Measurements from ENCODE around the gene ZNF587.
"Not testable (repeated sequence)": the region's sequence is repeated elsewhere in the genome, so short reads cannot be mapped to it uniquely, and the experiment has no call there.

The ZNF587 gene

DNA sequence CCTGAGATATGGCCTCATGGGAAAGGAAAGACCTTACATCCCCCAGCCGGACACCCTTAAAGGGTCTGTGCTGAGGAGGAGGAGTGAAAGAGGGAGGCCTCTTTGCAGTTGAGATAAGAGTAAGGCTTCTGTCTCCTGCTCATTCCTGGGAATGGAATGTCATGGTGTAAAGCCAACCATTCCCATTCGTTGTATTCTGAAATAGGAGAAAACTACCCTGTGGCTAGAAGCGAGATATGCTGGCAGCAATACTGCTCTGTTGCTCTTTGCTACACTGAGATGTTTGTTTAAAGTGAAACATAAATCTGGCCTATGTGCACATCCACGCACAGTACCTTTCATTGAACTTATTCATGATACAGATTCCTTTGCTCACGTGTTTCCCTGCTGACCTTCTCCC is 20.3 kb upstream of the ZNF587 start:
- TF ChIP-seq, protein P1, sequence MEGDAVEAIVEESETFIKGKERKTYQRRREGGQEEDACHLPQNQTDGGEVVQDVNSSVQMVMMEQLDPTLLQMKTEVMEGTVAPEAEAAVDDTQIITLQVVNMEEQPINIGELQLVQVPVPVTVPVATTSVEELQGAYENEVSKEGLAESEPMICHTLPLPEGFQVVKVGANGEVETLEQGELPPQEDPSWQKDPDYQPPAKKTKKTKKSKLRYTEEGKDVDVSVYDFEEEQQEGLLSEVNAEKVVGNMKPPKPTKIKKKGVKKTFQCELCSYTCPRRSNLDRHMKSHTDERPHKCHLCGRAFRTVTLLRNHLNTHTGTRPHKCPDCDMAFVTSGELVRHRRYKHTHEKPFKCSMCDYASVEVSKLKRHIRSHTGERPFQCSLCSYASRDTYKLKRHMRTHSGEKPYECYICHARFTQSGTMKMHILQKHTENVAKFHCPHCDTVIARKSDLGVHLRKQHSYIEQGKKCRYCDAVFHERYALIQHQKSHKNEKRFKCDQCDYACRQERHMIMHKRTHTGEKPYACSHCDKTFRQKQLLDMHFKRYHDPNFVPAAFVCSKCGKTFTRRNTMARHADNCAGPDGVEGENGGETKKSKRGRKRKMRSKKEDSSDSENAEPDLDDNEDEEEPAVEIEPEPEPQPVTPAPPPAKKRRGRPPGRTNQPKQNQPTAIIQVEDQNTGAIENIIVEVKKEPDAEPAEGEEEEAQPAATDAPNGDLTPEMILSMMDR (IDR thresholded peaks at IDR 0.05), result no peak
- H3K4me3 ChIP-seq, result no peak overlapping the region
- DNase-seq (ENCODE audit: low spot score), result no peak
- no peak overlapping the region for H3K27ac ChIP-seq

DNA sequence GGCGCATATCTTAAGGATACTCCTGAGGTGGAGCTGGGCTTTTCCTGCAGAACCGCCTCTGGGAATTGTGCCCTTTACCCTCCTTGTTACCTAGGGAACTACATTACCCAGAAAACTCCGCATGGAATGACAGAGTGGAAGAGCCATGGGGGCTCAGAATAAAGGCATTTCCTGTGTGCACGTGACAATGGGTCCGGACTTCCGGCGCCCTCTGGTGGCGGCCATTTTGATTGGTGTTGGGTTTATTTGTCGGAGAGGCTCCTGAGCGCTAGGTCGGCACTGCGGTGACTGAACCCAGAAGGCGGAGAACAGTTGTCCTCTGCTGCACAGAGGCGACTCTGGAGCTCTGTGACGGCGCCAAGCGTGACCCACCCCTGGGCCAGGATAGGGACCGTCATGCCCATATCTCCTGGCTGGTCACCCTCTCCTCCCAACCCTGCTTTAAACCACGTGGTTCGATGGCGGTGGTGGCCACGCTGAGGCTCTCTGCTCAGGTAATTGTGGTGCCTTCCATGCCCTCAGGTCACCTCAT is 19.5 kb upstream of the ZNF587 start, which contains the start of gene ZNF587B:
Gene ZNF587B, plus strand, starts transcription at position 229 of the 532 bp plus-strand sequence. Its CDS starts 230 bp downstream, at position 459.
- Histone ChIP-seq H3K27ac (peak within 1 kb of the TSS; percentile 62 to 69), H3K4me3 (peak within 1 kb of the TSS; percentile 74)
- DNase-seq (ENCODE audit: low spot score), result peak; percentile 84
- TF ChIP-seq, protein P1 (IDR thresholded peaks at IDR 0.05), result no peak

DNA sequence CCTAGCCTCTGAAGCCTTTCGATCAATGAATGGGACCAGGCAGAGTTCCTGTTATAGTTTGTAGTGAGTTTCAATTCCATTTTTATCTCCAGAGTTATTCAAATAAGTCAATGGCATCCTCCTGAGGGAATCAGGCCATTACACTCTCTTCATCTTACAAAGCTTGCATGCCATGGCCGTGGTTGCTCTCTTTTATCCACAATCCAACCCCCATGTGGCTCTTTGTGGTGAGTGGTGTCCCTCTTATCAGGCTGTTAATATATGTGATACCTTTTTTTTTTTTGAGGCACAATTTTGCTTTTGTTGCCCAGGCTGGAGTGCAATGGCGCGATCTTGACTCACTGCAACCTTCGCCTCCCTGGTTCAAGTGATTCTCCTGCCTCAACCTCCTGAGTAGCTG is 12.7 kb upstream of the ZNF587 start:
- not testable (repeated sequence) for H3K4me3 ChIP-seq; DNase-seq (ENCODE audit: low spot score); H3K27ac ChIP-seq

DNA sequence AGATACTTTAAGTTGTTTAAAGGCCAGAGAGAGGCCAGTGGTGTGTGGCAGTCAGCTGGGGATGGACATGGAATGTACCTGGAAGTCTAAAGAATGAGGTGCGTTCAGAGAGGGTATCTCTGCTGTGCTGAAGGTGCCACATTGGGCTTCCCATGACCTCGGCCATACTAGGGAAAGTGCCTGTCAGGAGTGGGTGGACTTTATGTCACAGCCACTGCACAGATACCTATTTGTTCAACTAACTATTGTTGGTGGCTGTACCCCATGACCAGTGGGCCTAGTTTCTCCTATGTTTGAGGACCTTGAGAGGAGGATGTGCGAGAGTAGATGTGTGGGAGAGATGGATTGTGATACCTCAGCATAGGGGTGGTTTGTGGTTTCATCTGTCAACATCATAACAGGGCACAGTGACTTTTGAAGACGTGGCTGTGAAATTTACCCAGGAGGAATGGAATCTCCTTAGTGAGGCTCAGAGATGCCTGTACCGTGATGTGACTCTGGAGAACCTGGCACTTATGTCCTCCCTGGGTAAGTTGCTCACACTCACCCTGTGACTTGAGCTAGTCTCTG is 11.0 kb upstream of the ZNF587 start:
- DNase-seq (ENCODE audit: low spot score); H3K27ac ChIP-seq; H3K4me3 ChIP-seq: not testable (repeated sequence)

DNA sequence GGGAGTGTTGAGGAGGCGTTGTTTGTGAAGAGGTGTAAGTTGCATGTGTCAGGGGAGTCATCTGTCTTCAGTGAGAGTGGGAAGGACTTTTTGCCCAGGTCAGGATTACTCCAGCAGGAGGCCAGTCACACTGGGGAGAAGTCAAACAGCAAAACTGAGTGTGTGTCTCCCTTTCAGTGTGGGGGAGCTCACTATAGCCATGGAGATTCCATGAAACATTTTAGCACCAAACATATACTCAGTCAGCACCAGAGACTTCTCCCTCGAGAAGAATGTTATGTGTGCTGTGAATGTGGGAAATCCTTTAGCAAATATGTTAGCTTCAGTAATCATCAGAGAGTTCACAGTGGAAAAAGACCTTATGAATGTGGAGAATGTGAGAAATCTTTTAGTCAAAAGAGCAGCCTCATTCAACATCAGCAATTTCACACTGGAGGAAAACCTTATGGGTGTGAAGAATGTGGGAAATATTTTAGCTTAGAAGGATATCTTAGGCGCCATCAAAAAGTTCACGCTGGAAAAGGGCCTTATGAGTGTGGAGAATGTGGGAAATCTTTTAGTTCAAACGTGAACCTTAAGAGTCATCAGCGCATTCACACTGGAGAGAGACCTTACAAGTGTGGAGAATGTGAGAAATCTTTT is 8.4 kb upstream of the ZNF587 start:
- no peak overlapping the region for H3K27ac ChIP-seq
- TF ChIP-seq, protein P1 (IDR thresholded peaks at IDR 0.05), result no peak
- DNase-seq (ENCODE audit: low spot score), result no peak
- no peak overlapping the region for H3K4me3 ChIP-seq

DNA sequence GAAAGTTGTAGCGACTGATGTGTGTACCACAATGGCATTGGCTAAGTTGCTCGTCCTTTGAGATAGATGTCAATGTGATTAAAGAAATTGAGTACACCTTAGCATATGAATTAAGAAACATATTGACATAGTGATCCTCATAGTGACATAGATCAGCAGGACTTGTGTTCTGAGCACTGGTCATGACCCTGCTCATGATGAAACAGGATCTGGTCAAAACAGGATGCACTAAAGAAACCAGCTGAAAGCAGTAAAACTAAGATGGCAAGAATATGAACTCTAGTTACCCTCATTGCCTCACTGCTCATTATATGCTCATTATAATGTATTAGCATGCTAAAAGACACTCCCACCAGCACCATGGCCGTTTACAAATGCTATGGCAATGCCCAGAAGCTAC is 2.5 kb upstream of the ZNF587 start:
- not testable (repeated sequence) for H3K27ac ChIP-seq; H3K4me3 ChIP-seq; DNase-seq (ENCODE audit: low spot score)

DNA sequence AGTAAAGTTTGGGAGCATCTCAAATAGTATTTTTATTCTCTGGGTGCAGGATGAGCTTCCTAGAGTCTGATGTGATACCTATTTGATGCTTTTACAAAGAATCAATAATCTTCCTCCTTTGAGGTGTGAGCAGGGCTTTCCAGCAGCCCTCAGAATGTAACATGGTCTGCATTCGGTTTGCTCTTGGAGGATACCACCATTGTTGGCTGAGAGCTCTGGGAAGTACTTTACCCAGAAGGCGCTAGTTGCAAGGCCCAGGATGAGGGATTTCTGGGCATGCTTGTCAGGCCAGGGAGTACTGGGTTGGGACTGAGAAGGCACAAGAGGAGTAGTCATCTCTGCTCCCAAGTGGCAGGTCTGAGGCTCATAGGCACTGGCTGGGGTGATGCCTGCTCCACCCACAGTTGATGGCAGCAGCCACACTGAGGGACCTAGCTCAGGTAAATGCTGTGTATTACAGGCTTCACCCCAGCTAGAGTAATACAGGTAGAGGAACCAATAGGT is 445 bp upstream of the ZNF587 start:
- DNase-seq (ENCODE audit: low spot score); H3K27ac ChIP-seq: not testable (repeated sequence)
- peak overlapping the region; percentile 84 for H3K4me3 ChIP-seq

DNA sequence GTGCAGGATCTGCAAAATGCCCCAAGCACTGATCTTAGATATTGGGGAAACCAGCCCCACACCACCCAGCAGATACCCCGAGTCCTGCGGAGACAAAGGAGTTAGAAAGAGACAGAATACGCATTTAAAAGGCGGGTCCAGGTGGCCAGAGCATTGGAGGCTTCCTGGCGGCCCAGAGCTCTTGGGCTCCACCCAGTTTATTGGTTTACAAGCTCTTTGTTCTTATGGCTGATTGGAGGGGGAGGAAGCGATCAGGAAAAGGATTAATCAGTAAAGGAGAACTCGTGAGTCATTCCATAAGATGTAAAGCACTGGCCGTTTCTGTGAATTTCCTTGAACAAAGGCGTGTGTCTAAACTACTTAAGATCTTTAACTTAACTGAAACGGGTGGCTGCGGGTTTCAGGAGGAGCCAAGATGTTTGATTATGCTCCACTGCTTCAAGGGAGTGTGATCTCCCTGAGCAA is 926 bp downstream of the ZNF587 start:
- Histone ChIP-seq H3K27ac (no peak overlapping the region), H3K4me3 (peak overlapping the region; percentile 84)
- no peak for DNase-seq (ENCODE audit: low spot score)
- TF ChIP-seq, protein P1 (IDR thresholded peaks at IDR 0.05), result no peak

DNA sequence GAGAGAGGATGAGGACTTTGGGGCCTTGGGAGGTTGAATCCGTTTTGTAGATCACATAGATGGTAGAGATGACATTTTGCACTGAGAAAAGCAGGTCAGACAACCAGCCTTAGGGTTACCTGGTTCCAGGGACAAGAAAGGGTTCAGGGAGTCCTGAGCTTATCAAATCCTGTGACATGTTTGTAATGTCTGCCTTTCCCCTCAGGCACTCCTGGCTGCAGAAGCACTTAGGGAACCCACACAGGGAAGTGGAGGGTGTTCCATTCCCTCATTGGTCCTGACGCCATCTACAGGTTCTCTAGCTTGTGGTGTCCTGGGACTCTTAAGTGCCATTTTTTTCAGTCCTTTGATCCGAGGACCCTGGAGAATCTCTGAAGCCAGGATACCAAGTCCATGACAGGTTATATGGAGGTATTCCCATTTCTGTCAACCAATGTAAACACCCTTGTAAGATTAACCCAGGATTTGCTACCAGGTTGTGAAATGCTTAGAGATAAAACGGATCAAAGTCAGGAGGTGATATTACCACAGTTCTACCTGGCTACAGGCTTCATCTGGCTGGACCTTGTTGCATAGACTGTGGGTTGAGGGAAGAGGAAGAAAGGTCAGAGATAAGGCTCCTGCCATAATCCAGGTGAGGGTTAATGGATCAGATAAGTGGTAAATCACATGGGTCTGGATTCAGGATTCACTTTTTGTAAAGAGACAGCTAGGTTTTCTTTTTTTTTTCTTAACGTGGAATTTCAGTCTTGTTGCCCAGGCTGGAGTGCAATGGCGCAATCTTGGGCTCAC is 2.3 kb downstream of the ZNF587 start:
- H3K27ac ChIP-seq; DNase-seq (ENCODE audit: low spot score); H3K4me3 ChIP-seq: not testable (repeated sequence)

DNA sequence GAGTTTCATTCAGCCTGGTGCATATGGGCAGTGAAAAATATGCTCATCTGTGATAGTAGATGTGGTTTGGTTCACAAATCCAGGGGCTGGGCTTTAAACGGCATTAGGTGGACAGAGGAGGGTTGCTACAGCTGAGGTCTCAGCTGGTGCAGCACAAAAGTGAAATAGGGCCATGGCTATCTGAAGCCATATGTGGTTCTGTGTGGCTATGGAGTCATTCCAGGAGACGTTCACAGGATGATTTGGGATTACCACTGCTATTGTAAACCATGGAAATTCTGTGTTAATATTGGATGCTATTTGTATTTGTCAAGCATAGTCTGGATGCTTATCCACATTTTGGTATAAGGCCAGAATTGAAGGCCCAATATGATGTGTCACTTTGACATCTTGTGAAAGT is 4.5 kb downstream of the ZNF587 start:
- not testable (repeated sequence) for H3K27ac ChIP-seq; H3K4me3 ChIP-seq; DNase-seq (ENCODE audit: low spot score)

DNA sequence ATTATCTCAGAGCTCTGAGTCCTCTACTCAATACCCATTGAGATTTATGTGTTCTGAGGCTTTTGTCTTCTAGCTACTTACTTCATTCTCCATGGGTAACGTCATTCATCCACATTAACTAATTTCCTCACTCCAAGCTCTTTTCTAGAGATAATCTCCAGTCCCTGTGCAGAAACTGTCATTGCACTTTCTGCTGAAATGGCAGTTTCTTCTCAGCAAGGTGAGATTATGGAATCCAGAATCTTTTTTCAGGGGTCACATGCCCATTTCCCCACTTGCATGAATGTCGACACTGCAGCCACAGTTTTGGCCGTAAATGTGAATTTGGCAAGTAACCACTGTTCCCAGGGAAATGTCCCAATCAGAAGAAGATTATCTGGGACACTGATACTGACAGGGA is 12.7 kb downstream of the ZNF587 start:
- not testable (repeated sequence) for DNase-seq (ENCODE audit: low spot score); H3K4me3 ChIP-seq; H3K27ac ChIP-seq
